ENCODE measurements around the gene CDK5R1.
A peak's percentile ranks its signal among the peaks of the same experiment; 100 is the strongest.
"Not testable (repeated sequence)": the region's sequence is repeated elsewhere in the genome, so short reads cannot be mapped to it uniquely, and the experiment has no call there.

Gene CDK5R1

DNA sequence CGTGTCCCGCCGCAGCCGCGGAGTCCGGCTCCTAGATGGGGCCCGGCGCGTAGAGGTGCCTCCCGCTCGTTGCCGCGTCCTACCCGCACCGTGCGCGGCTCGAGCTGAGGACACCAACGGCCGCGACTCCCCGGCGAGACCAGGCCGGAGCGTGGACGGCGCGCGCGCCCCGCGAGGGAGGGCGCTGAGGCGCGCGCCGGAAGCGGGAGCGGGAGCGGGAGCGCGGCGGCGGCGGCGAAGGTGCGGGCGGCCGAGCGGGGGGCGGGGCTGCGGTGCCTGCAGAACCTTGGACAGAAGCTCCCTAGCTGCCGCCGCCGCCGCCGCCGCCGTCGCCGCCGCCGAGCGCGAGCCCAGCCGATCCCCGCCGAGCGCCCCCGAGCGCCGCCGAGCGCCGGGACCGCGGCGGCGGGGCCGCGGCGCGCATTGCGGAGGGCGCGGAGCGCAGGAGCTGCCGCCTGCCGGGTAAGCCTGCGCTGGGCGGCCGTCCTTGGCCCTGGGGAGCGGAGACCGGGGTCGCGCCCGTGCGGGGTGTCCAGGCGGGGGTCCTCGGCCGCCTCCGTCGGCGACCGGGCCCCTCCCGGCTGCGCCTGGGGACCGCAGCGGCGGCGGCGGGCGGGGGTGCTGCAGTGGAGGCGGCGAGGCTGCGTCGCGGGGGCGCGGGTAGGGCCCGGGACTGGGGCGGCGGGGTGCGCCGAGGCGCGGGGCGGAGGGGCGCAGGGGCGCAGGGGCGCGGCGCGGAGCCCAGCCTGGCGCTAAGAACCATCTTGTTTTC is at the start of gene CDK5R1:
CDK5R1 (plus strand) TSS at position 293 of the 772 bp plus-strand sequence. CDS start 628 bp downstream, outside the sequence.
- FAIRE-seq (no peak), DNase-seq (ENCODE audit: low spot score) (peak; percentile 38)

DNA sequence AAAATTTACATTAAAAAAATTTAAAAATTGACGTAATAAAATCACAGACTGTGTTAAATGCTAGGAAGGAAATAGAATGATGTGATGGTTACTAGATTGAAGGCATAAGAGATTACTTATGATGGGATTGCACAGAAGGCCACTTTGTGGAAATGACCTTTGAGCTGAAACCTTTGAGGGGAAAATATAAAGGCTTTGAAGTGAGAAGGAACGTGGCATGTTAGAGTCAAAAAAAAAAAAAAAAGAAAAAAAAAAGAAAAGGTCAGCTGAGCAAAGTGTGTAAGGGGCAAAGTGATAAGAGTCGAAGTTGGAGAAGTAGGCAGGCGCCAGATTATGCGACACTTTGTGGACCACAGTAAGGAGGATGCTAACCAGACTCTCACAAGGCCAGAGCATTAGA is 46.1 kb upstream of the CDK5R1 start:
- FAIRE-seq (no peak), DNase-seq (ENCODE audit: low spot score) (no peak)

DNA sequence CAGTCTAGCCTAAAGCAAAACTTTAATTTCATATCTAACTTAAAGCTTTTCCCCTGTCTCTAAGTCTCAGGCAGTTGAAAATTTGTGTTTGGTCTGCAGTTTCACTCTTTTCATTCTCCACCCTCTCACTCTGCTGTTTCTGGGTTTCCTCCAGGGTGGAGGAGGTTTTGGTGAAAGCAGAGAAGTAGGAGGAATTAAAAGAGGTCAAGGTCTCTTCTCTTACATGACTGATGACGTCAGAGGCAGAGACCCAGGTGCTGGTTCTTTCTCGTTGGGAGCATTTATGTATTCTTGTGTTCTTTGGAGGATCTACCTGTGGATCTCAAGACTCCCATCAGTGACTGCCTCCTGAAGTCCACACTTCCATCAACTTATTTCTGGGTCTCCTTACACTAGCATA is 44.9 kb upstream of the CDK5R1 start:
- FAIRE-seq (no peak), DNase-seq (ENCODE audit: low spot score) (no peak)

DNA sequence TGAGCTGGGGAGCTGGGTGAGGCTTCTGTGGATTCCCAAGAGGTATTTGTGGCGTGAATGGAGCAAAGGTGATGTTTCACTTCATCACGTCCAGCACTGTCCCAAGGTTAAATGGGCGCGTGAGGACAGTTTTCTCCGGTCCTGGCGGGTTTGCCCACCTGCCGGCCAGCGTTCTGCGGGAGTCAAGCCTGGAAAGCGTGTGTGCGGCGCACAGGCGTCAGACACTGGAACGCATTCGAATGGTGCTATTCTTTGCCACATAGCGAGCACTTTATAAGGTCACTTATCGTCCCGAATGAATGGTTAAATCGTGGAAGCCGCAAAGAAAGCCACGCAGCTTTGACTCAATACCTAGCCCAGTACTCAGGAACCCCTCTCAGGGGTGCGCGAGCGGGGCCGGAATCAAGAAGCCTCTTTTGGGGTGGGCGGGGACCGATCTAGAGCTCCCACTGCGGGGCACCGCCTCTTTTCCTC is 42.9 kb upstream of the CDK5R1 start:
- no peak for DNase-seq (ENCODE audit: low spot score)

DNA sequence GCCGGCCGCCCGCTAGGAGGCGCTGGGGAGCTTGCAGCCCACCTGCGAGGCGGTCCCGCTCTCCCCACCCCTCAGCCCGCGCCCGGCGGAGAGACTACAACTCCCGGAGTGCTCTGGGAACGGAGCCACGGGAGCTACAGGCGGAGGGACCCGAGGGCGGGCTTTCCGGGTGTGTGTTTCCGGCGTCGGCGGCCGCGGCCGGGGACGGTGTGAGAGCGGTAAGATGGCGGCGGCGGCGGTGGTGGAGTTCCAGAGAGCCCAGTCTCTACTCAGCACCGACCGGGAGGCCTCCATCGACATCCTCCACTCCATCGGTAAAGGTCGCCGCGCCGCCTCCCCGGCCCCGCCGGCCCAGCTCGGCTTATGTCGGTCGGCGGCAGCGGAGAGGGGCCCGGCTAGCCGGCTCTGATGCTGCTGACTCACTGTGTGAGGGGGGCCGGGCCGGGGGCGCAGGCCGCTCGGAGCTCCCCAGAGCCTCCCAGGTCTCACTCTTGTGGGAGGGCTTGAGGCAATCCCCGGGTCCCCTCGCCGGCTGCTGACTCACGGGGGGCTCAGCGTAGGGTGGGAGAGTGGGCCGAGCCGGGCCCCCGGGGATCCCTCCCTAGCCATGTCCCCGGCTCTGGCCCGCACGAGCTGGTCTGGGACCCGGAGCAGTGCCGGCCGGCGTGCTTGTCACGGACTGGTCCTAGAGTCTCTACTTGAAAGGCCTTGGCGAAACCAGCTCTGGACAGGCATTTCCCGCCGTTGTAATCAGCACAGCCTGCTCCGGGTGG is 42.3 kb upstream of the CDK5R1 start, which contains the start of gene PSMD11:
PSMD11 (plus strand) TSS at position 210 of the 773 bp plus-strand sequence; CDS start at position 224, 14 bp downstream.
- DNase-seq (ENCODE audit: low spot score), result peak; percentile 89
- FAIRE-seq, result peak; percentile 57

More for the DNA sequence above, 42.9 kb upstream of the CDK5R1 start:
- FAIRE-seq, result no peak

DNA sequence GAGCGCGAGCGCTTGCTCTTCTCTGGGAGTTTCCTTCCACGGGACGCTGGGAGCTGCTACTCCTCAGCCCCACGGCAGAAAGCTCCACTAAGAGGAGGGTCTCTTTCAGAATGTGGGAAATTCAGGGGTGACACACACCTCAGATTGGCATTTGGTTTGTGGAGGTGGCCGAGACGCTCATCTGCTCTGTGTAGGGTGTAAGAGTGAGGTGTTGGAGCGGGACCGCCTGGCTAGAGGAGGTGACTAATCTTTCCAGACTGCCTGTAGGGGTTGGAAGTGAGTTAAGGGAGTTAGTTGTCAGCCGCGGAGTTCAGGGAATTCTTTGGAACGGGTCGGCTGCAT is 41.7 kb upstream of the CDK5R1 start:
- FAIRE-seq, result peak; percentile 61
- peak; percentile 73 for DNase-seq (ENCODE audit: low spot score)

DNA sequence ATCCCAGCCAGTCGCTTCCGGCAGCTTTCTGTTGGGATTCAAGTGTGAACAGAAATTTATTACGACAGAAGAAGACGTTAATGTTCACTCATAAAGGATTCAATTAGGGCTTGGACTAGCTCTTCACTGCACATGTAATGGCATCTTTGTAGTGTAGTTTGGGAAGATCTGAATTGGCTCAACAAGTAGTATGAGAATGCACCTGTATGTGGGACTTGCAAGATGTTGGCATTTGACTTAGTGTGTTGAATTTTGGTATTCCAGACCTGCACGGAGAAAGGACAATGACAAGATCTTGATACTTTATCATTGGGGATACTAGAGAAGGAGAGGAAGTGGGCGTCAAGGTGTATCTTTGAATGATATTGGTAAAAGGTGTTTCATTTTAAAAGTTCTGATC is 41.3 kb upstream of the CDK5R1 start:
- FAIRE-seq, result no peak
- no peak for DNase-seq (ENCODE audit: low spot score)

DNA sequence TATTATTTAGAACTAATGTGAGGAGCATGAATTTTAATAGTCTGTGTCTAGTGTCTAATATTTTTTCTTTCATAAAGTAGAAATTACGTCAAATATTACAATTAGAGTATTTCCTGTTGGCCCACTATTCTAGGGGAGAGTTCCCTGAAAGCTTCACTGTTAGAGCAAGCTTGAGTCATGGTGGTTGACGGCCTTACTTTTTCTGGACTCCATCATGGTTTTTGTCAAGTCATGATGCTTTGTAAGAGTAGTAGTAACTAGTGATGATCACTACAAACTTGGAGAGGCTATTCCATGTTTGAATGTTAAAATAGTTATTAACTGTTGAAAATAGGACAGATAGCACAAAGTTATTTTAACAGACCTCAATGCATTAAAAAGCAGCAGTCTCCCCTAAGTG is 40.8 kb upstream of the CDK5R1 start:
- no peak for FAIRE-seq
- peak; percentile 8 for DNase-seq (ENCODE audit: low spot score)

DNA sequence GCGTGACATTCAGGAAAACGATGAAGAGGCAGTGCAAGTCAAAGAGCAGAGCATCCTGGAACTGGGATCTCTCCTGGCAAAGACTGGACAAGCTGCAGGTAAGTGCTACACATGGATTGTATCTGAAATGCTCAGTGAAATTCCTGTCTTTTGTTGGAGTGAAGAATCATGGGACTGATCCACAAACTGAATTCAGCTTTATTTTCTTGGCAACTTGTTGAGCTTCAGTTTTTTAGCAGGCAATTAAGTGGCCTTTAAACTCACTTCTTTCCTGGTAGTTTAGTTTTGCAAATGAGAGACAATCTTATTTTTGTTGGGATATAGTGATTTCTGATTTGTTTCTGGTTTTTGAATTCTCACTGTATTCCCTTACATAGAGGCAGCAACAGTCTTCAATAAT is 39.8 kb upstream of the CDK5R1 start:
- FAIRE-seq (no peak), DNase-seq (ENCODE audit: low spot score) (no peak)

DNA sequence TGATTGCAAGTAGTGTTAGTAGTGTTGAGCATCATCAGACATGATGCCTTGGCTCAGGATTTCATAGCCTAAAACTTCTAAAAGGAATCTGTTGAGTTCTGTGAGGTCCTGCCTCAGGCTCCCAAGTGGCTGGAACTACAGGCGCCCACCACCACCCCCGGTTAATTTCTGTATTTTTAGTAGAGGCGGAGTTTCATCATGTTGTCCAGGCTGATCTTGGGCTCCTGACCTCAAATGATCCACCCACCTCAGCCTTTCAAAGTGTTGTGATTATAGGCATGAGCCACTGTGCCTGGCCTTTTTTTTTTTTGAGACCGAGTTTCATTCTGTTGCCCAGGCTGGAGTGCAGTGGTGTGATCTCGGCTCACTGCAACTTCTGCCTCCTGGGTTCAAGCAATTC is 36.8 kb upstream of the CDK5R1 start:
- no peak for FAIRE-seq
- no peak for DNase-seq (ENCODE audit: low spot score)

DNA sequence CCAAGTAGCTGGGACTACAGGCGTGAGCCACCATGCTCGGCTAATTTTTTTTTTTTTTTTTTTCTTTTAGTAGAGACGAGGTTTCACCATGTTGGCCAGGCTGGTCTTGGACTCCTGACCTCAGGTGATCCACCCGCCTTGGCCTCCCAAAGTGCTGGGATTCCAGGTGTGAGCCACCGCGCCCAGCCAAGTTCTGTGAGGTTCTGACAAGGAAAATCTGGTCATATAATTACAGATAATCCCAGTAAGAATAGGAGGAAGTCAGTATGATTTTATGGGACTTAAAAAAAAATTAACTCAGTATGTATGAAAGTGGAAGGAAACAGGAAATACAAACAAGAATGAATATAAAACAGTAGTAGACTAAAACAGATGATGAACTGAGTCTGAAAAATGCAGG is 36.4 kb upstream of the CDK5R1 start:
- DNase-seq (ENCODE audit: low spot score); FAIRE-seq: not testable (repeated sequence)

DNA sequence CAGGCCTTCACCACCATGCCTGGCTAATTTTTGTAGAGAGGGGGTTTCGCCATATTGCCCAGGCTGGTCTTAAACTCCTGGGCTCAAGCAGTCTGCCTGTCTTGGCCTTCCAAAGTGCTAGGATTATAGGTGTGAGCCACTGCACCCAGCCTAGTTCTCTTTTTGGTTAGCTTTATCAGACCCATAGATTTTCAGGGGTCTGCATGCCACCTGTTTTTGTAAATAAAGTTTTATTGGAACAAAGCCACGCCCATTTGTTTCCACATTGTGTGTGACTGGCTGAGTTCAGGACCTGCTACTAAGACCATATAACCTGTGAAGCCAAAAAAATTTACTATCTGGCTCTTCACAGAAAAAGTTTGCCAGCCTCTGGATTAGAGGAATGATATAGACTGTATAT is 34.9 kb upstream of the CDK5R1 start:
- no peak for DNase-seq (ENCODE audit: low spot score)
- no peak for FAIRE-seq

DNA sequence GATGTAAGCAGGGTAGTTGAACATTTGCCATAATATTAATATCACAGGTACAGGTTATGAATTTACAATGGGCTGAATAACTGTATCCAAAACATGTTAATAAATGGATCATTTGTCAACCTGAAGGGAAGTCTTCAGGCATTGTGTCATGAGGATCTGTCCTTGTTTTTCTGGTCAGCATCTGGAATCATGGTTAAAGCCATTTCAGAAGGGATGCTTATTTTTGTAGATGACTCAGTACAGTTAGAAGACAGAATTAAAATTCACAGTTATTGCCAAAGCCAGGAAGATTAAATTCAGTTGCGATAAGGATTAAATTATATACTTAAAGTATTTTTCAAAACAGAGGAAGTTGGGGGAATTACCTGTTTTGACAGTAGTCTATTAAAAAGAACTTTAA is 34.5 kb upstream of the CDK5R1 start:
- no peak for FAIRE-seq
- DNase-seq (ENCODE audit: low spot score), result no peak

DNA sequence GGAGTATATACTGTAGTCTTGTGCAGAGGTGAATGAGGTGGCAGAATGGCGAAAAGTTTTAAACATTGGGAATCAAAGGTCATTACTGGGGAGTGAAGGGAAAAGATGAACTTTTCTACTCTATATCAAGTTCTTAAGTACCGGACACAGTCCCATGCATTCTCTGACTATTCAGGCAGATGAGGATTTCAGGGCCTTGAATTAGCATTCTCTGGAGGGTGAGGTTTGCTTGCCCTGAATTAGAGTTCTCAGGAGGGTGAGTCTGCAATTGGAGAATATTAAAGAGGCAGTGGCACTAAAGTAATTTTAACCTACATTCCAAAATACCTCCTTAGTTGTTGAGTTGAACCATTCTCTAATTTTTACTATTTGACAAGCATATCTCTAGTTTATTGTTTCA is 33.4 kb upstream of the CDK5R1 start:
- no peak for FAIRE-seq

DNA sequence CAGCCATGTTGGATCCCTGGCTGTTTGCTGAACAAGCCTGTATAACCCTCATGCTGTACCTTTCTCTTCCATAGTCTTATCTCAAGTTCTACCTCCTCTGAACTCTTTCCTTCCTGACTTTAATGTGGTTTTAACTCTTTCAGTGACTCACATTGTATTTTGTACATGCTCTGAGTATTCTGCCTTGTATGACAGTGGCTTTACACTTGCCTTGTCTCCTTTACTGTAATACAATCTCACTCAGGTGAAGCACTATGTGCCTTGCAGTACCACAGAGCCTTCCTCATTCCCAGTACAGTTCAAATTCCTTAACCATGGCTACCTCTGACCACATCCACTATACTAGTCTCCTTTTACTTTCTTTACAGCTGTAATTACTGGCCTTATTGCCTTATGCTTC is 28.4 kb upstream of the CDK5R1 start:
- FAIRE-seq (no peak), DNase-seq (ENCODE audit: low spot score) (peak; percentile 6)

More for the DNA sequence above, 33.4 kb upstream of the CDK5R1 start:
- DNase-seq (ENCODE audit: low spot score), result no peak

DNA sequence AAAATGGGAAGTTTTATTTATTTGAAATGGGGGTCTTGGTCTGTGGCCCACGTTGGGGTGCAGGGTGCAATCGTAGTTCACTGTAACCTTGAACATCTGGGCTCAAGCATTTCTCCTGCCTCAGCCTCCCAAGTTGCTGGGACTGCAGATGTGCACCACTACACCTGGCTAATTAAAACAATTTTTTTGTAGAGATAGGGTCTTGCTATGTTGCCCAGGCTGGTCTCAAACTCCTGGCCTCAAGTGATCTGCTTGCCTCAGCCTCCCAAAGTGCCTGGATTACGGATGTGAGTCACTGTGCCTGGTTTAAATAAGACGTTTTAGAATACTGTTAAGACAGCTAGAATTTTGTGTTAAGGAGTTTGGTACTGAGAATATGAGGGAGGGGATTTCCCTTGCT is 26.7 kb upstream of the CDK5R1 start:
- no peak for FAIRE-seq
- DNase-seq (ENCODE audit: low spot score), result no peak

DNA sequence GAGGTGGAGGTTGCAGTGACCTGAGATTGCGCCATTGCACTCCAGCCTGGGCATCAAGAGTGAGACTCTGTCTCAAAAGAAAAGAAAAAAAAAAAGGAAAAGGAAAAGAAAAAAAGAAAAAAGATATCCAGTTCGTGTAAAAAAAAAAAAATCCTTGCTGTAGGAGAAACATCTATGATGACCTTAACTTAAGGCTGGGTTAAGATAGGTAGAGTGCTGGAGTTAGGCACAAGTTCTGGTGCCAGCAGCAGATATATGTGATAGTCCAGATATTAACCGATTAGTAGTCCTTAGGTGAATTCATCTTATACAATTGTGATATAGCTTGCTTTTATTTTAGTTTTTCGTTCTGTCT is 25.3 kb upstream of the CDK5R1 start:
- DNase-seq (ENCODE audit: low spot score) (no peak), FAIRE-seq (no peak)

DNA sequence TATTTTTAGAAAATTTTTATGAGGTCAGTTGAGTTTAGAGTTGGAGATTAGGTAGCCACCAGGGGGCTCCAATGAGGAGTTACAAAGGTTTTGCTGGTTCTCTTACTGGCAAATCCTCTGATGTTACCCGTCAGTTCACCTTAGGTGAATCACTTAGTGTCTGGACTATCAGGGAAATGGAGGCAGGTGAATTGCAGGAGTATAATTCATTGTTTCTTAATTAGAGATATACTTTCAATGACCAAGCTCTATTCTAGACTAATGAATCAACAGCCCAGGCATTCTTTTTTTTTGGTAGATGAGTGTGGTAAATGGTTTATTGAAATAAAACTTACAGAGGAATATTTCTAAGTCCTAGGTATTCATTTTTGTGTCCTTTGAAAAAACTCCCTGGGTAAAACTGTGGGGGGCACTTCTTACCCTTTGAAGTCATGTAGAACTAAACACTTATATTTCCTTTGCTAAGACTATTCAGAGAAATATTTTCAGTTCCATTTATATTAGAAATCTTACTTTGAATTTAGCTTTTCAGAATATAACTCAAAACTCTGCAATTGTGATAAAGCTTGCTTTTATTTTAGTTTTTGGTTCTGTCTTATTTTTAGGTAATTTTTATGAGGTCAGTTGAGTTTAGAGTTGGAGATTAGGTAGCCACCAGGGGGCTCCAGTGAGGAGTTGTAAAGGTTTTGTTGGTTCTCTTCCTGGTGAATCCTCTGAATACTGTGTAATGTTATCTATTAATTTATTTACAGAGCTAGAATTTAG is 24.8 kb upstream of the CDK5R1 start:
- peak; percentile 52 for DNase-seq (ENCODE audit: low spot score)
- peak; percentile 72 for FAIRE-seq

DNA sequence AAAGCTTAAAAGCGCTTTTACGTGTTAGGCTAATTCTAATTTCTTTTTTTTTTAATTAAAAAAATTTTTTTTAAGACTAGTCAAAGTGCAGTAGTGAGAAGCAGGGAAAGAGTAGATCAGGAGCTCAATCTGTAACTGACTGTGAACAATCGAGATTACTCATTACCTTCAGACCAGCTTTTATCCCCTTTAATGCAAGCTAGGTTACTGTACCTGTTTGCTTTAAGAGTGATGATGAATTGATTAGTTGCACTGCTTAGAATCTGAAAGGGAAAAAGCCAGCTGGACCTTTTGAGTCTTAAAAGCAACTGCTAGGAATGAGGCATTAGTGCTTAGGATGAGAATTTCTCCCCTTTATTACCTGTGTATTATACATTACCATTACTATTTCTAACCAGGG is 23.5 kb upstream of the CDK5R1 start:
- FAIRE-seq (no peak), DNase-seq (ENCODE audit: low spot score) (no peak)

DNA sequence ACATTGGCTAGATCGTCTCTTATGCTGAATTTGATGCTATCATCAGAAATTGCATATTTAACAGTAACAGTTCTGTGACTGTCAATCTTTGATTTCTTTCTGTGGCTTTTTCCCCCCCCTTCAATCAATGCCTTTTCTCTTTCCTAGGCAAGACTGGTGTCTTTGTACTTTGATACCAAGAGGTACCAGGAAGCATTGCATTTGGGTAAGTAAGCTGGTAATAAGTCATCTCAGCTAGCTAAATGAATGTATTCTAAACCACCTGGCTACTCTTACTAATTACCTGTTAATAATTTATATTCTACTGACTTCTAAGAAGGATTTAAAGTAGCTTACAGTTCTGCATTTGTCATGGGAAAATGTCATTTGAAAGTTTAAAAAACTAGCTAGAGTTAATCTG is 22.4 kb upstream of the CDK5R1 start:
- FAIRE-seq (no peak), DNase-seq (ENCODE audit: low spot score) (no peak)

DNA sequence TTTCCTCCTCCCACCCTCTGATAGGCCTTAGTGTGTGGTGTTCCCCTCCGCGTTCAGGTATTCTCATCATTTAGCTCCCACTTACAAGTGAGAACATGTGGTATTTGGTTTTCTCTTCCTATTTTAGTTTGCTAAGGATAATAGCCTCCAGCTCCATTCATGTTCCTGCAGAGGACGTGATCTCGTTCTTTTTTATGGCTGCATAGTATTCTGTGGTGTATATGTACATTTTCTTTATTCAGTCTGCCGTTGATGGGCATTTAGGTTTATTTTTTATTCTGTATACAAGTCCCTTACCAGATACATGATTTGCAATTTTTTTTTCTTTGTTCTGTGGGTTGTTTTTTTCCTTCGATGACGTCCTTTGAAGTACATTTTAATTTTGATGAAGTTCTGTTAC is 18.8 kb upstream of the CDK5R1 start:
- DNase-seq (ENCODE audit: low spot score), result no peak
- no peak for FAIRE-seq

Data from RCC 7860 (cell line).